Stimulated activated CD8-positive, alpha-beta memory T cell treated with anti-CD3 and anti-CD28 coated beads, Interleukin-15, amount 100 ng/mL, for 1 hour (primary cell): ENCODE data around the gene KLF7.

ENCODE experiments used
- DNase-seq: peaks from one replicate; pipeline ENCODE4 v3.0.0-alpha.2; 2020; ENCODE audit warnings: low read depth

Gene KLF7

DNA sequence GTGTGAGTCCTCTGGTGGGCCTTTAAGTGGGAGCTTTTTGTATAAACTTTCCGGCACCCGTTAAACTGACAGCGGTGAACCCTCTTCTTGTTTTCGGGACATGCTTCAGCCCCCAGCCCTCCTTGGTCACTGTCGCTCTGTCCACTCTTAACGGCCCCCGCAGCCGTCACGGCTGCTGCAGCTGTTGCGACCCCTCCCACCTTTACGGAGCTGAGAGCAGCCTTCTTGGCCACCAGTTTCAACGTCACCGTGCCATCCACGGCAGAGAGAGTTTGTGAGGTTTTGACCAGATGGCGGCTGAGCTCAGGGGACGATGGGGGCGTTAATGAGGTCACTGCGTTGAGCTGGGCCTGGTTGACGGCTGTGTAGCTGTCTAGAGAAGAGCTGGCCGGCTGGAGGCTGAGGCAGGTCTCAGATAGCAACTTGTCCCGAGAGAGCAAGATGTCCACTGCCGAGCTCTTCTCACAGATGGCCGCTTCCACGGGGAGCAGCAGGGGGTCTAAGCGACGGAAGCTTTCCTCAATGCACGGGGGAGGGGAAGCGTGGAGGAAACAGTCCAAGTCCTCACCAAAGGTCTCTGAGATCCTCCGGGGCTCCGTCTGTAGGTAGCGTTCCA is 41.9 kb downstream of the KLF7 start:
- DNase-seq: no peak

DNA sequence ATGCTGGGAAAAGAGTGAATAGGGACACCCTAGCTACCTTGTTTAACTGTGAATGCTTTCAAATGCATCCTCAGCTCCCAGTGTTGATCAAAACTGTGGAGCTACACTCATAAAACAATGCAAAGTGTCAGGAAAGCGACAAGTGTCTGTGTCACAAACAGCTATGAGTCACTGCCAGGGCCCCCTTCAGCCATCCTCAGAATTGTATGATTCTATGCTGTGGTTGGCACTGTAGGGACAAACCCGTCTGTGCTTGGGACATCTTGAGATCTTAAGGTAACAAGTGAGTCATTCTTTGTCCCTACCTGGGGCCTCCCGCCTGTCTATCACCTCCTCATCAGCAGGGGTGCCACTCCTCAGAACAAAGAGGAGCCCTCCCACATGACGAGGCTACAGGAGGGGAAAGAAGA is 42.4 kb downstream of the KLF7 start:
- DNase-seq: peak; percentile 24

DNA sequence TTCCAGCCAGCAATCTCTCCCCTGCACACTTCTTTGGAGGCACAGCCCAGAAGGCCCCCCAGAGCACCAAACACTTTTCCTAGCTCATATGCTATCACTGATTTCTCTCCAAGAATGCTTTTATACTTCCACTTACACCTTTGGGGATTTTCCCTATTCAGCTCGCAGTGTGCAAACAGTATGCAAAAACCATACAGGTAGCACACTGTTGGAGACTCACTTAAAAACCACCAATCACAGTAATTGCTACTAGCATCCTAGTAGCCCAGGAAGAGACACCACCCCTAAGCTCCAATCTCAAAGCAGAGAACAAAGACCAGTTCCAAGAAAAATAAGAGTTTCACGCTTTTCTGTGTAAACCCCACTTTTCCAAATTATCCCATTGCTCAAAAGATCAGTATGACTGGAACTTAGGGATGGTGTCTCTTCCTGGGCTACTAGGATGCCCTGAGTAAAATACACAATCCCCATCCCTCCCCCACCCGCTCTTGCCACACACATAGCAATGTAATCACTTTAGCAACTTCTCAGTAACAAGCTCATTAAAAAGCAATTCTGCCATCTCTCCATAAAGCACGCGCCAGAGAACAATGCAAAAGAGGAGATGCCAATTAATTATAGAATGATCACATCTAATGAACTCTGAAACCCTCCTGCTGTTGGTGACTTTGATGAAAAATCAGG is 43.0 kb downstream of the KLF7 start:
- DNase-seq: no peak

DNA sequence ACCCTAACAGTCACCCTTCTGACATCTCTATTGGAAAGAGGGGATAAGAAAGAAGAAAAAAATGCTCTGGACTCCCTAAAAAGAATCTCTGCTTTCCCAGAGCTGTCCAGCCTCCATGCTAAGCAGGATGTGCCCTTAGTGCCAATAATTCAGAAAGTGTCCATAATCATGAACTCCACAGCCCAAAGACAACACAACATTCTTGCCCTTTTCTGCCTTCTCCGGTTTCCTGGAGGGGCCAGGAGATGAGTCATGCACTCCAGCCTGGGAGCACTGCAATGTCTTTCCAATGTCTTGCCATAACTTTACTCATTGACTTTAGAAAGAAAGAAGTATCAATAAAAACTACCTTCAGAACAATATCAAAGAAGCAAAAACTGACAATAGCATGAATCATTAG is 44.0 kb downstream of the KLF7 start:
- DNase-seq: no peak

DNA sequence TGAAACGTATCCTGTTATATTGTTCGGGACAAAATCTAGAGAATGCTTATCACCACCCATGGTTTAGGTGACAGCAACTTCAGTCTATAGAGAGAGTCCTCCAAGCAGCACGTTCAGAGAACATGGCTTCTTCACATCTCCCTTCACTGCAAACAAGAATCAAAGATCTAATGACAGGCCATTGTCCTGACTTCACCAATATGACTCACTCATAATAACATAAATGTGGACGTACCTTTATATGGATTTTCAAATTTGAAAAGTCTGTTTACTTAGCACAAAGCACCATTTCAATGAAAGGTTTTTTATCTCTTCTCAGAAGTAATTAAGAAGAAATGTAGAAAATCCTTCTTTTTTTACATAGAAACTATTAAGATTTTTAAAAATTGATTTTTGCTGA is 46.7 kb downstream of the KLF7 start:
- DNase-seq: no peak

DNA sequence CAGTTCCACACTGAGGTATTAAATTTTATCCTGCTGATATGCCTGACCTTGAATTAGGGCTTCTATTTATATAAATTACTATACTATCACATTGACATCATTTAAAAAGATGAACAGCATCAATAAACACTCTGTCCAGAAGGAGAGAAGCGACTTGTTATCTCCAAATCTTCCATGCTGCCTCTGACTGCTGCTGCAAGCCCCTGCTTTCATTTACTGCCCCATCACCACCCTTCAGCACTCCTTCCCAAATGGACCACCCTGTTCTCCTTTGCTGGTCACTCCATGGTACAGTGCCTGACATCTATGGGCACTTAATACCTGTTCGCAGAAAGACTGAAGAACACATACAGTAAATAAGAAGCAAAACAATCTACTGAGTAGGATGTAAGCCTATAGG is 48.1 kb downstream of the KLF7 start:
- no peak for DNase-seq

DNA sequence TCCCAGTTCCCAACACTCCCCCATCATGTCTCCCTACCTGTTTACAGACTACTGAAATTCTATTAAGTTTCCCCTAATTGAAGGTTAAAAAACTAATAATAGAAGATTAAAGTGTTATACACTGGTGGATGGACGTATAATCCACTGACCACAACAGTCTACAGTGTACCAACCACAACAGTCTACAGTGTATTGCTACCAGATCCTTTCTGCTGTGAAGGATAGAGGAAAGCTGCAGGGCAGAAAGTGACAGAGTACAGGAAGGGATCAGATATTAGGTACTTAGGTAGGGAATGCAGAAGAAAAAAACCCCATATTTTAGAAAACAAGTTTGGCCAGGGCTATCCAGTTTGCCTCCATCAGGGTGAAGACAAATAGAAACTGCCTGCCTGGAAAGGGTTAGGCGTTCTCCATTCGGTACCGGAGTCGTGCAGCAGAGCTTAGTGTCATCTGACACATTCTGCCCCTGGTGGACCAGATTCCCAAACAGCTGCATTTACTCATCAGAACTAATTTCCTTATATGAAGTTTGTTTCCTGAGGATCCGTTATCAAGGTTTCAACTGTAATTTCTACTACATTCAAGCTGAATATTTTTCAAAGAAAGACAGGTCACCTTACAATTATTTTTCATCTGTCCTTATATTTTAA is 49.9 kb downstream of the KLF7 start:
- DNase-seq: no peak

DNA sequence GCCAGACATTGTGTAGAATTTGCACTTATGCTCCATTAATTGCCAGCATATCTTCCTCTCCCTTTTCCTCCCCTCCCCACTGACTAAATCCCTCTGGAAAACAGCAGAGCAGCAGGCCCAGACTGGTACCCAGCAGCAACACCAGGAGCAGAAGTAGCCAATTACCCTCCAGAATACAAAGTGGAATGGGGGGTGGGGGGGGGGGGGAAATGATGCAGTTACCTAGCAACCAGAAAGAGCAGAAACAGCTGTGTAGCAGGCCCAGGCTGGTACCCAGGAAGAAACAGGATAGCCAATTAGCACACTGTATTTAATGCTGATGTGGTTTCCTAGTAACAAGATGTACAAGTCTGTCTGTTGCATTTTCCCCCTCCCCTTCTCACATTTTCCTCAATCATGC is 52.3 kb downstream of the KLF7 start:
- no peak for DNase-seq

DNA sequence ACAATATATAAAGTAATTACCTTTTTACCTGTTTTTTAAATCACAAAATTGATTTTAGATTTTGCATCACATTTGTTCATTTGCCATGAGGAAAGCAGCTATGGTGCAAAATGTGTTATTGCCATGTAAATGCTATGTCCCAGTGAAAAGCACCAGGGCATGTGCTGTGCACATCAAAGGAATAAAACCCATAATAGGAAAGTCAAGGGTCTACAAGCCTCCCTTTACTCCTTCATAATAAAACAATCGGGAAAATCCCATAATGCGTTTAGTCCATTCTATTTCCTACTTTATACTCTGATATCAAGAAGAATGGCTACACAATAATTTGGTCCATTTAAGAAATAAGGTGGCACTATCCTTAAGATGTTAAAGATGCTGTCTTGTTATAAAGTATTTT is 53.0 kb downstream of the KLF7 start:
- DNase-seq: no peak

DNA sequence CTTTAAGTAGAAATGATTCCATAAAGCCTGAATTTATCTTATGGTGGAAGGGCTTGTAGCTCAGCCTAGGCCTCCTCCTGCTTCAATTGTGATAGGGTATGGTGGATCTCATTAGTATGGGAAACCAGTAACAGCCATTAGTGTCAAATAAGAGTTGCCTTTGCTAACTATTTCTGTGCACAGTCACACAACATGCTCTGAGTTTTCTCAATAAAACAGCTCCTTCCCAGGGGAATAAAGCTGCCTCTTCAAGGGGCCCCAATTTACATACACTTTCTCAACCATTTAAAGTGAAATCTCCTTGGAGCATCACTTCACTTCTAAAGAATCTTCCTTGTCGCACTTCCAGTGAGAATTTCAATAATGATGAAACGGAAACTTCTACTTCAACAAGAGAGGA is 53.4 kb downstream of the KLF7 start:
- DNase-seq: no peak

DNA sequence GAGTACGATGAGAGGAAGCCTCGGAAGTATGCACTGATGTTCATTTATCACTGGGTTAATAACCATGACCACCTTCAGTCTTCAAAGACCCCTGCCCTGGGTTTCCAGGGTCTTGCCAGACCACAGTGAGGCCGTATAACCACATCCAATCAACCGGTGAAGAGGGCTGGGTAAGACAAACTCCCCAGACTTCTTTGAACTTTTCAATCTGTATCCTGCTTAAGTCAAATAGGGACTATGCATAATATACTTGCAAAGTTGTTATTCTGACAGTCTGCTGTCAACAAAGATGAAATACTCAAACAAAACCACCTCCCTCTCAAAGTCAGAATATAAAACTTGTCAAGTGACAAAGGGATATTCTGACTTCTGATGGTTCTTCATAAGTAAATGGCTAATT is 54.0 kb downstream of the KLF7 start:
- DNase-seq: no peak

DNA sequence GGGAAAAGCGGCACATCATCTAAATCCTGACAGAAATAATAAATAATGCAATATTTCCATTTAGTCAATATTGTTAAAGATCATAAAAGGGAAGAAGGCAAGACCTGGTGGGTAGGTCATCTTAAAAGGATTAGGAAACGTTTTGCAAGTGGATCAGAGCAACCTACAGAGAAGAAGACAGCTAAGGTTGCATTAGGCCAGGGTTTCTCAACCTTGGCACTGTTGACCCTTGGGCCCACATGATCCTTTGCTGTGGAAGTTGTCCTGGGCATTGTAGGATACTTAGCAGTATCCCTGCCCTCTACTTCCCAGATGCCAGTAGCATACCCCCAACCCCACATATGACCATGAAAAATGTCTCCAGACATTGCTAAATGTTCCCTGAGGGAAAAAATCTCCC is 55.0 kb downstream of the KLF7 start:
- no peak for DNase-seq

DNA sequence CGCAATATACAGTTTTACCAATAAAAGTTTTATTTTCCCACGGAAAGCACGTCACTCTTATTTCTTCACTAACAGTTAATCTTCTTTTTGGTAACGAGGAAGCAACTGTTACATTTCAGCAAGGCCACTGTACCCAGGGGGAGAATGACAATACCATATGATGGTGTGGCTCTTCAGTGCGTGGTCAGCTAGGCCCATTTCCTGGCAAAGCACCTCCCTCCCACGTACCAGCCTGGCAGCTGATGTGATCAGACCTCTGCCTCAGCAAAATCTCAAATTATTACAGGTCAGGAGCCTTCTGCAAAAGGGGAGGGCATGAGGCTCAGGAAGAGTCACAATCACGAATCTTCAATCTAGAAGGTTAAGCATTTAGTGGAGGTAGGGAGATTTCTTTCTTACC is 55.4 kb downstream of the KLF7 start:
- no peak for DNase-seq

DNA sequence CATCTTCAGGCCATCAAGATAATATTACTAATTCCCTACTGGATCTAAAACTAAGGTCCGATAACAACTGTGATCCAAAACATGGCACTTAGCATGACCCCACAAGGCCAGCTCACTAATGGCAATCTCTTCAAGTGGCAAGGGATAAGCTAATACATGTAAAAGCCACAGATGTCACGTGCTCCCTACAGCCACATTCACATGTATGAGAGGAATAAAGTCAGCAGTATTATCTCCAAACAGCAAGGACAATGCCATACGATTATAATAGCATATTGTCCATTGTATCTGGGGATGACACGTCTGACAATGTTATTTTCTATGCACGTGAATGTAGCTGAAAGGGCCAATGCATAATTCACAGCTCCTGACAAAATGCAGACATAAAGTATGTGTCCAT is 56.0 kb downstream of the KLF7 start:
- DNase-seq: no peak

DNA sequence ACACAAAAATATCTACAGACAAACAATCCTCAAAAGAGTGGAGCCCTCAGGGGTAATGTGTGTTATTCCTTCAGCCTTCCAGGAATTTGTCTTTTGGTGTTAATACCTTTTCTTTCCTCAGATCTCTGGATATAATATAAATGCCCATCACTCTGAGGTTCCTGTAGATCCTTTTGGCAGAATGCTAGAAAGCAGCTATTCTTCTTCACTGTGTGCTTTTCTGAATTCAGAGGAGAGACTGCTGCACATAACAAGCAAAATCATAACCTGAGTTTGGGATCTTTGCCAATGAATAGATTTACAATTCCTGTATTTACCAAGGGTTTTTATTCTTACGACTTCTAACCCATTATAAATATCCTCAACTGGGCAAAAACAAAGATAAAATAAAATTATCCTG is 57.3 kb downstream of the KLF7 start:
- DNase-seq: no peak

DNA sequence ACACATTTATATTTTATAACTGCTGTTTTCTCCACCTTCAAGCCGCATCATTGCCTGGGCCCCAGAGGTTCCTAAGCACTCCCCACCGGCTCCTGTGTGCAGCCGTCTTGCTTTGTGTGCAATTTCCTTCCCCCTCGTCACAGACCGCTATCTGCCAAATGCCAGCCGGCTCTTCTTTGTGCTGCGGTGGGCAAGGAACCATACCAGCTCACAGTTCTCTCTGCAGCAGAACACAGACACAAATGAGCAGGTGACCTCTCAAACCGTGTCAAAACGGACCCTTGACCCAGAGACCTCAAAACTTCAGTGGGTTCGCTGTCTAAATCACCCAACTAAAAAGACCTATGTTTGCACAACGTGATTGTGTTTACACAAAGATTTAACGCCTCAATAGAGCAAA is 58.2 kb downstream of the KLF7 start:
- DNase-seq: no peak

DNA sequence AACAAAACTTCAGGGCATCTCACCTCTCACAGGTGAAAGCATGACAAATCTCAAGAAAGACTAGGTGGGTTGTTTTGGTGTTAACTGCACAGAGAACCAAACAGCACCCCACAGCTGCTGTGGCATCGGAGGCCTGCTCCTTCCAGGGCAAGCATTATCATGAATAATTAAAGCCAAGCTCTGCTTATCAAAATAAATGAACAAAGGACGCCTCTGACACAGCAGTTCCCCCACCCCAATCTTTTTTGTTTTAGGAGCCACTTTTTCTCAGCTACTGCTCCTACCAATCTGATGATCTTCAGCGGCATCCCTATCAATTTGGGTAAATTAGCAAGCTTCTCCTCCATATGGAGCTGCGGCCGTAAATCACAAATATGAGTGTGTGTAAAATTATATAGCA is 58.6 kb downstream of the KLF7 start:
- DNase-seq: no peak

DNA sequence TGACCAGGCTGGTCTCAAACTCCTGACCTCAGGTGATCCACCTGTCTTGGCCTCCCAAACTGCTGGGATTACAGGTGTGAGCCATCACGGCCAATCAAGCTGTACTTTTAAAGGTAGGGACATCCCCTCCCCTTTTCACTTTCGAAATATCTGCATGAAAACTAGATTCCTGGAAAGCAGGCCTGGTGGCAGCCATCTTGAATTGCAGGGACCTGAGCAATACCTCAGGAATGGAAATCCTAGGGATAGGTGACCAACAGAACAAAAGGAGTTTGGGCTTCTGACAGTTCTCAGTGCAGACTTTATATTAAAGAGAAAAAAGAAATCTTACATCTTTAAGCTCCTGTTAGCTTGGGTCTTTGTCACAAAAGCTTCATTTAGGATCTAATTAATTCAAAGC is 62.6 kb downstream of the KLF7 start:
- no peak for DNase-seq

DNA sequence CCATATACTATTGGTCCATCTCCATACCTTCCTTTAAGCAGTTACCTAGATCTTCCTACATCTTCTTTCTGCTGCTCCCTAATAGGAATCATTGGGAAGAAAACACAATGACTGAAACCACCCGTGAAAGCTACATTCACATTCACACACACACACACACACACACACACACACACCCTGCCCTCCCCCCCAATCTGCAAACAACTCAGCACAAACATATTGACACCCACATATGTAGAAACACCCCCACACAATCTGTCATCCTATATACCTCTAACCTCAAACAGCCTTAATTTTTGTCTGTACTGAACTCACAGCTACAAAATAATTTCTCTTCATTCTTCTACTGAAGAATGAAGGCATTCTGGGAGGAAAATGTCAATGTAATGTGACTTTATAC is 63.8 kb downstream of the KLF7 start:
- DNase-seq: no peak

DNA sequence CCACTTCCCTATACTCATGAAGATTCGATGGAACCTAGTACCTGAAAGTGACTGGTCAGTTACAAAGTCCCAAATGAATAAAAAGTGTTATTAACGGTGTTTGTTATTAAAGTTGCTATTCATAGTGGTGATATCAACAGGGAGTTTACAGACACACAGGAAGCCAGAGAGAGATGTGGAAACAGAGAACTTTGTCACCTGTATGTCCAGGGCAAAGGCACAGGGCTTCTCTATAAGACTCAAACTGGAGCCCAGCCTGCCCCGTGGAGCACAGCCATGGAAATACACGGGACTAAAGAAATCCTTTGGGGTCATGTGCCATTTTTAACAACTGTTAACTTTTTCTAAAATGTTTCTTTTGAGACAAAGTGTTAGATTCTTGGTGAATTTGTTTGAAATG is 68.5 kb downstream of the KLF7 start:
- DNase-seq: no peak

DNA sequence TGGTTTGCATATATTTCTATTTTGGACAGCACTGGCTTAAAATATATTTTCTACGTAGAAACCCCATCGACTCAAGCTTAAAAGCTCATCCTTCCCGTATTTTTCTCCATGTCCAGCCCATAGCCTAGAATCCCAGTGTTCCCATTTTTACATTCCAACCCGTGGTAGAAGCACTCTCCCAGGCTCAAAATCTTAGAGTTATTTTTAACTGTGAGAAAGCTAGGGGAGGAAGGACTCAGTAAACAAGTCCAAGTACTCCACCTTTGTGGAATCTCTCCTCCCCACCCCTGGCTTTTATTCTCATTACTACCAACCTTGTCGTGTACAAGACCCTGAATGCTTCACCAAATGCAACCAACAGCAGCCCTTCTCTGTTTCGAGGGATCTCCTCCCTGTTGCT is 69.8 kb downstream of the KLF7 start:
- DNase-seq: no peak

DNA sequence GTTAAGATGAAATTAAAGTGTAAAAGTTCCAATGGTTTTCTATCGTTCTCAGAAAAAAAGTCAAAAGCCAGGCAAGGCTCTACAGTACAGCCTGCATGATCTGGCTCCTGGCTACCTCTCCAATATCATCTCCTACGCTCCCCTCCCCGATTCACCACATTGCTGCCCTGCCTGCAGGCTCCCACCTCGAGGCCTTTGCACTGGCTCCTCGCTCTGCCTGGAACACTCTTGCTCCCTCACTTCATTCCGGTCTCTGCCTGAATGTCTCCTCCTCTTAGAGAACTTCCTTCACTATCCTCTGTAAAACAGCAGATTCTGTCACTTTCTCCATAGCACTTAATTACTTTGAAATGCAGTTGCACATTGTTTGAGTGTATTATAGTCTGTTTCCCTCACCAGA is 72.5 kb downstream of the KLF7 start:
- no peak for DNase-seq

DNA sequence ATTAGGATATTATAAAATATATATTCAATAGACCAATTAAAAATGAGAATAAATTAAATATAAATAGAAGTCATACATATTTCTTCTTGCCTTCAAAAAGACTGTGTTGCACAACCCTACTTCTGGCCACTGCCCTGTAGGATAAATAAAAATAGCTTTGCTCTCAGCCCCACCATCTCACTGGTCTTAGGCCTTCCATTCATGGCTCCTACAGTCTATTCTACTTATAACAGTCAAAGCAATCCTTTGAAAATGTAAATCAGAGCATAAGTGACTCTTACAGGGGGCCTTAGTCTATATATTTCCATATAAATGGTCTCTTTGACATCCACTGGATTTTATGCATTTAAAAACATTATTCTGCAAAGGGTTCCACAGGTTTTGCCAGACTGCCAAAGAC is 72.9 kb downstream of the KLF7 start:
- DNase-seq: no peak

DNA sequence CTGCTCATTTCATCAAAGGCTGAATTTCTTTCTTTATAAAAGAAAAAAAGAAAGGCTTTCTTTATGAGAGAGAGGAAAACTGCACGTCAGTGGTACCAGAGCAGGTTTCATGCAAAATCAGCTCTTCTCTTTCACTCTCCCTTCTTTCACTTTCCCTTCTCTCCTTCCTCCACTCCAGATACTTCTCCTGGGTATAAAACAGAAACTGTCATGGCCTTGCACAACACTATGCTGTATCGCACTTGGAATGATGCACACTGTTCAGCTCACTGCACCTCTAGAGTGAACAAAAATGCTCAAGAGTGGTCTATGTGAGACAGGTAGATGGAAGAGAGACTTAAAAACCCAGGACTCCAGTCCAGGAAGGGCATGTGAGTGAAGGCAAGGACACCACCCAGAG is 73.8 kb downstream of the KLF7 start:
- DNase-seq: no peak
